Adrenal gland (tissue), 12 donors: Measurements from ENCODE around the gene LAMTOR2. TPM values are rescaled to one million over a fixed set of nuclear protein-coding genes. Genes with fewer than 3 reads are reported as not detected.
A peak's percentile ranks its signal among the peaks of the same experiment; 100 is the strongest.

Source experiments
- DNase-seq, 7 donors: peaks; one replicate each; pipeline ENCODE4 v3.0.0-alpha.2; 2019 to 2020
- H3K27ac ChIP-seq, 5 donors: fragments of 200-600 bp; sonication (generic) in 4 of 5; 1 replicate in 3 of 5; 2 replicates in 2 of 5; pipeline versions ENCODE4 v1.5.1 to v1.8.0; 2016 to 2020; ENCODE audit warnings: mild to moderate bottlenecking in 1 of 5
- H3K27me3 ChIP-seq: fragments of 200-600 bp; 2 replicates; pipeline ENCODE4 v1.8.0; 2021
- H3K36me3 ChIP-seq, 2 donors: fragments of 200-600 bp; replicated peaks in 1 of 2; 1 replicate in 1 of 2; 2 replicates in 1 of 2; pipeline versions ENCODE4 v1.5.1 to v1.8.0; 2018 to 2022
- H3K4me1 ChIP-seq, 2 donors: fragments of 200-600 bp; replicated peaks in 1 of 2; 1 replicate in 1 of 2; 2 replicates in 1 of 2; pipeline versions ENCODE4 v1.5.1 to v1.8.0; 2018 to 2021
- H3K4me3 ChIP-seq, 4 donors: fragments of 200-600 bp; sonication (generic) in 3 of 4; one replicate each; pipeline ENCODE4 v1.5.1; 2016 to 2018
- H3K9me3 ChIP-seq, 3 donors: fragments of 200-600 bp; sonication (generic) in 1 of 3; replicated peaks in 1 of 3; 1 replicate in 2 of 3; 2 replicates in 1 of 3; pipeline versions ENCODE4 v1.5.1 to v1.8.0; 2016 to 2021
- CTCF ChIP-seq, 6 experiments: fragments of 450-650 bp in 4 of 6; fragments of 200-600 bp in 2 of 6; sonication (generic) in 1 of 6; IDR thresholded peaks; 1 replicate in 5 of 6; 2 replicates in 1 of 6; pipeline versions ENCODE4 v1.5.1 to v1.8.0; 2016 to 2021; ENCODE audit warnings: antibody characterized with exemption in 6 of 6, mild to moderate bottlenecking in 2 of 6, moderate library complexity in 1 of 6
- POLR2A ChIP-seq, 2 donors: fragments of 450-650 bp; IDR thresholded peaks; one replicate each; pipeline ENCODE4 v1.6.1; 2017; ENCODE audit warnings: antibody characterized with exemption in 2 of 2, mild to moderate bottlenecking in 2 of 2, moderate library complexity in 1 of 2
- WGBS, 4 donors: extraction: QIAGEN DNeasy Blood & Tissue Kit in 2 of 4; methylation state at CpG; one replicate each; pipeline versions ENCODE4 v1.1.5 to v1.1.7; 2013 to 2017; 5-methylcytosine and 5-hydroxymethylcytosine counted together
- intact Hi-C, 2 donors: fragments of 100-400 bp; cut with DNase I; formaldehyde crosslinking; loops; one replicate each; pipeline versions ENCODE4 v1.14.1 to v1.15.0; 2022 to 2023
- polyA plus RNA-seq, 3 donors: library from polyadenylated mRNA; stranded (reverse); fragments of 200-250 nt in 2 of 3; fragments of 350-450 nt in 1 of 3; fragmentation: Illumina TruSeq in 1 of 3; extraction: RNeasy Lipid Tissue Mini Kit (QIAGEN cat#74804) in 1 of 3; gene quantifications; one replicate each; pipeline ENCODE4 v1.2.3, GENCODE V29; 2013 to 2014
- total RNA-seq, 9 donors: library from RNA; depleted of rRNA in 4 of 9; stranded (reverse); fragments of >200 nt in 4 of 9; fragments of 120-200 nt in 1 of 9; fragmentation: NEBNext Ultra II Directional in 1 of 9; extraction: Animal tissue kit (Norgen Biotek cat#: 25700) in 1 of 9; gene quantifications; one replicate each; pipeline versions ENCODE4 v1.1.0 to v1.2.4, GENCODE V29; 2013 to 2023
- donor health status: healthy with polysubstance abuse.
- donor health status: Bipolar disorder and iron deficiency.
- donor health status: DM: yes; HTN: yes; CAD: no.
- donor health status: DM: no; HTN: no; CAD: no.
- donor health status: DM: no; HTN: no; CAD: no.
- donor health status: DM: yes; HTN: yes; CAD: no.

Gene LAMTOR2
- total and polyA plus RNA-seq, 12 donors = 53.6 to 216 (median 86.3) TPM

DNA sequence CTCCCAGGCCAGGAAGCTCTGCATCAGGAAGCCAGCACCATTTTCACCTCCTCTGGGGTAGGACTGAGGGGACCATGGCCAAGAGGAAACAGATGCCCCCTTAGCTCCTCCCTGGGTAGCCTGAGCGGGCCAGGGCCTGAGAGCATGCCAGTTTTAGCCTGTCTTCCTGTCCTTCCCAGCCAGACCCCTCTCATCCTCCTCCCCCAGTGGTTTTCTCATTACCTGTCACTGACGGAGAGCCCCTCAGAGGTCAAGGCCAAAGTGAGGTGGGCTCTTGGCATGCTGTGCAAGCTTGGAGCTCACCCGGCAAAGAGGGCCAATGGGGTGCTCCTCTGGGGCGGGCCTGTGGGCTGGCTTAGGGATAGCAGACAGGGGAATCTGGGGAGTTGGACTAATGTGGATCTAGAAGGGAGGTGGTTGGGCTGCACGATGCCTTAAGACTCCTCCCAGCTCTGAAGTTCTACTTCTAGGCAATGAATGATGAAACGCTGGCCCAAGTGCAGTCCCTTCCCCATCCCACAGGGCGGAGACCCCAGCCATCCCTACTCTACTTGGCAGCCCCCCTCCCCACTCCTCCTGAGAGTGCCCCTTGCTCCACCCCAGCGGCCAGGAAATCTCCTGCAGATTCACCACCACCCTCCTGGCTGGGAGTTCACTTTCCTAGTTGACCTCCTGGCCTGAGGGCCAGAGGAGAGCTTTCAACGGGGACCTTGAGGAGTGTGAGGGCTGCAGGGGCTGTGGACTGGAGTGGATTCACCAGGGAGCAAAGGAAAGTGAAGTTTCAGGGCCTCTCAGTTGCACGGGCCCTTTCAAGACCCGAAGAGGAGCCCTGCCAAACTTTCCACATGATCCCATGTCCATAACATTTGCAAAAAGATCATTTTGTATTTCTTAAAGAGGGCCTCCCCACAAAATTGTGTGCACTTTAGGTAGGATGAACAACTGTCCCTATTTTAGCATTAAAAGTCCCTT is 50.6 kb downstream of the LAMTOR2 start:
- H3K4me1 ChIP-seq = peaks cover 11 to 69% of the 10 kb centered on the region in 2 donors
- H3K9me3 ChIP-seq = no peaks in the 10 kb centered on the region
- no peaks in the 10 kb centered on the region for H3K27me3 ChIP-seq
- H3K4me3 ChIP-seq = peak overlapping the region in 1 of 4 donors; percentile 38
- no peaks in the 10 kb centered on the region for H3K36me3 ChIP-seq
- intact Hi-C loops = no loop called here
- DNase-seq = no peak
- TF ChIP-seq POLR2A (IDR thresholded peaks at IDR 0.05) (no peak), CTCF (IDR thresholded peaks at IDR 0.05) (no peak)
- 45 to 61% (median 59%) methylated on average over 9 to 11 of the region's 11 CpGs for WGBS, 4 donors
- peak overlapping the region in 4 of 5 donors; percentile 75 to 97 (median 90) for H3K27ac ChIP-seq

GRCh38 chr1:156106624-156107488 is 52.3 kb downstream of the LAMTOR2 start:
- Histone ChIP-seq H3K9me3 (no peaks in the 10 kb centered on the region), H3K36me3 (no peaks in the 10 kb centered on the region), H3K27ac (peak overlapping the region in 4 of 5 donors; percentile 75 to 97 (median 90)), H3K4me3 (no peak overlapping the region), H3K4me1 (peaks cover 5 to 66% of the 10 kb centered on the region in 2 donors), H3K27me3 (no peaks in the 10 kb centered on the region)
- DNase-seq = peak in 1 of 7 donors; percentile 69
- TF ChIP-seq CTCF (IDR thresholded peaks at IDR 0.05) (no peak), POLR2A (IDR thresholded peaks at IDR 0.05) (no peak)
- 38 to 68% (median 55%) methylated on average over 8 to 14 of the region's 14 CpGs for WGBS, 4 donors
- intact Hi-C loops = no loop called here

- H3K36me3 ChIP-seq = no peaks in the 10 kb centered on the region
- 78 to 84% (median 80%) methylated on average over 3 of the region's 3 CpGs for WGBS, 4 donors
- no peaks in the 10 kb centered on the region for H3K27me3 ChIP-seq
- no peak for DNase-seq
- TF ChIP-seq CTCF (IDR thresholded peaks at IDR 0.05) (no peak), POLR2A (IDR thresholded peaks at IDR 0.05) (no peak)
- peaks cover 11 to 65% of the 10 kb centered on the region in 2 donors for H3K4me1 ChIP-seq
- intact Hi-C loops = no loop called here
- peak overlapping the region in 2 of 5 donors; percentile 48 to 97 for H3K27ac ChIP-seq
- H3K9me3 ChIP-seq = no peaks in the 10 kb centered on the region
- no peak overlapping the region for H3K4me3 ChIP-seq
Observed at GRCh38 chr1:156108057-156108456, 53.5 kb downstream of the LAMTOR2 start.

Other genes with a start within 250 kb of the LAMTOR2 start
- gene GON4L, start 197.6 kb upstream of the LAMTOR2 start, total RNA-seq = 10 to 100 TPM; 13.7 to 41.7 (median 35.3) TPM
- gene GON4L, start 197.6 kb upstream of the LAMTOR2 start, polyA plus RNA-seq = 10 to 100 TPM; 22.4 to 40.3 (median 32.8) TPM
- 10 to 100 TPM in 5 of 9 donors, 1 to 10 TPM in 4; 3.0 to 28.2 (median 10.5) TPM for gene SYT11, start 195.2 kb upstream of the LAMTOR2 start, total RNA-seq
- 10 to 100 TPM in 1 of 3 donors, 1 to 10 TPM in 2; 1.1 to 19.2 (median 2.8) TPM for gene SYT11, start 195.2 kb upstream of the LAMTOR2 start, polyA plus RNA-seq
- 10 to 100 TPM; 19.4 to 54.0 (median 31.4) TPM for gene RIT1, start 143.4 kb upstream of the LAMTOR2 start, total RNA-seq
- 10 to 100 TPM; 10.3 to 18.2 (median 16.2) TPM for gene RIT1, start 143.4 kb upstream of the LAMTOR2 start, polyA plus RNA-seq
- gene KHDC4, start 120.4 kb upstream of the LAMTOR2 start, total RNA-seq = 10 to 100 TPM; 16.8 to 52.9 (median 39.6) TPM
- gene KHDC4, start 120.4 kb upstream of the LAMTOR2 start, polyA plus RNA-seq = 10 to 100 TPM; 33.2 to 46.4 (median 37.0) TPM
- gene RXFP4, start 113.1 kb upstream of the LAMTOR2 start, total RNA-seq = not detected
- not detected for gene RXFP4, start 113.1 kb upstream of the LAMTOR2 start, polyA plus RNA-seq
- 10 to 100 TPM in 8 of 9 donors, 1 to 10 TPM in 1; 7.6 to 41.3 (median 32.3) TPM for gene ARHGEF2, start 76.2 kb upstream of the LAMTOR2 start, total RNA-seq
- gene ARHGEF2, start 76.2 kb upstream of the LAMTOR2 start, polyA plus RNA-seq = 10 to 100 TPM; 13.6 to 27.8 (median 19.9) TPM
- gene SSR2, start 33.8 kb upstream of the LAMTOR2 start, total RNA-seq = 100 to 1,000 TPM; 171 to 722 (median 357) TPM
- gene SSR2, start 33.8 kb upstream of the LAMTOR2 start, polyA plus RNA-seq = 100 to 1,000 TPM; 164 to 724 (median 287) TPM
- 10 to 100 TPM in 8 of 9 donors, 1 to 10 TPM in 1; 9.5 to 34.6 (median 22.6) TPM for gene UBQLN4, start 984 bp upstream of the LAMTOR2 start, total RNA-seq
- gene UBQLN4, start 984 bp upstream of the LAMTOR2 start, polyA plus RNA-seq = 10 to 100 TPM; 15.0 to 30.0 (median 27.5) TPM
- gene RAB25, start 6.4 kb downstream of the LAMTOR2 start, total RNA-seq = under 1 TPM in 1 of 9 donors, not detected in 8; 0.38 TPM
- under 1 TPM in 2 of 3 donors, not detected in 1; 0.17 to 0.48 TPM for gene RAB25, start 6.4 kb downstream of the LAMTOR2 start, polyA plus RNA-seq
- 1 to 10 TPM in 4 of 9 donors, under 1 TPM in 5; 0.09 to 2.4 (median 0.55) TPM for gene MEX3A, start 27.7 kb downstream of the LAMTOR2 start, total RNA-seq
- gene MEX3A, start 27.7 kb downstream of the LAMTOR2 start, polyA plus RNA-seq = under 1 TPM; 0.17 to 0.27 (median 0.24) TPM
- gene LMNA, start 59.9 kb downstream of the LAMTOR2 start, total RNA-seq = 100 to 1,000 TPM; 116 to 591 (median 391) TPM
- gene LMNA, start 59.9 kb downstream of the LAMTOR2 start, polyA plus RNA-seq = 100 to 1,000 TPM; 140 to 458 (median 374) TPM
- 1 to 10 TPM in 7 of 9 donors, under 1 TPM in 2; 0.30 to 4.8 (median 1.8) TPM for gene SEMA4A, start 98.8 kb downstream of the LAMTOR2 start, total RNA-seq
- gene SEMA4A, start 98.8 kb downstream of the LAMTOR2 start, polyA plus RNA-seq = 1 to 10 TPM in 2 of 3 donors, under 1 TPM in 1; 0.93 to 3.1 (median 2.4) TPM
- 10 to 100 TPM; 11.4 to 33.7 (median 16.9) TPM for gene SLC25A44, start 139.3 kb downstream of the LAMTOR2 start, total RNA-seq
- 10 to 100 TPM in 1 of 3 donors, 1 to 10 TPM in 2; 7.0 to 31.7 (median 8.6) TPM for gene SLC25A44, start 139.3 kb downstream of the LAMTOR2 start, polyA plus RNA-seq
- 10 to 100 TPM; 47.6 to 90.2 (median 63.7) TPM for gene PMF1, start 158.2 kb downstream of the LAMTOR2 start, total RNA-seq
- gene PMF1, start 158.2 kb downstream of the LAMTOR2 start, polyA plus RNA-seq = 100 to 1,000 TPM in 1 of 3 donors, 10 to 100 TPM in 2; 45.6 to 103 (median 78.2) TPM
- gene BGLAP, start 187.4 kb downstream of the LAMTOR2 start, total RNA-seq = 1 to 10 TPM in 3 of 9 donors, under 1 TPM in 4, not detected in 2; 0.39 to 2.1 (median 0.50) TPM
- gene BGLAP, start 187.4 kb downstream of the LAMTOR2 start, polyA plus RNA-seq = 1 to 10 TPM in 2 of 3 donors, not detected in 1; 3.0 to 8.2 TPM
- gene PAQR6, start 193.3 kb downstream of the LAMTOR2 start, total RNA-seq = 1 to 10 TPM in 5 of 9 donors, under 1 TPM in 2, not detected in 2; 0.91 to 3.0 (median 1.2) TPM
- gene PAQR6, start 193.3 kb downstream of the LAMTOR2 start, polyA plus RNA-seq = 10 to 100 TPM in 1 of 3 donors, 1 to 10 TPM in 1, under 1 TPM in 1; 0.53 to 13.8 (median 5.4) TPM
- 100 to 1,000 TPM in 3 of 9 donors, 10 to 100 TPM in 6; 66.3 to 110 (median 88.5) TPM for gene SMG5, start 228.0 kb downstream of the LAMTOR2 start, total RNA-seq
- 10 to 100 TPM; 25.5 to 60.7 (median 45.3) TPM for gene SMG5, start 228.0 kb downstream of the LAMTOR2 start, polyA plus RNA-seq
- 1 to 10 TPM; 1.0 to 6.3 (median 3.0) TPM for gene TMEM79, start 229.5 kb downstream of the LAMTOR2 start, total RNA-seq
- gene TMEM79, start 229.5 kb downstream of the LAMTOR2 start, polyA plus RNA-seq = 1 to 10 TPM; 1.7 to 6.1 (median 4.4) TPM
- 100 to 1,000 TPM in 8 of 9 donors, 10 to 100 TPM in 1; 64.2 to 209 (median 146) TPM for gene GLMP, start 240.9 kb downstream of the LAMTOR2 start, total RNA-seq
- gene GLMP, start 240.9 kb downstream of the LAMTOR2 start, polyA plus RNA-seq = 100 to 1,000 TPM in 1 of 3 donors, 10 to 100 TPM in 2; 49.8 to 134 (median 97.8) TPM
- under 1 TPM in 2 of 9 donors, not detected in 7; 0.39 to 0.44 TPM for gene VHLL, start 244.5 kb downstream of the LAMTOR2 start, total RNA-seq
- gene VHLL, start 244.5 kb downstream of the LAMTOR2 start, polyA plus RNA-seq = under 1 TPM in 1 of 3 donors, not detected in 2; 0.72 TPM